GM18499 (cell line): Measurements from ENCODE around the gene PLPP4.

Source experiments
- ATAC-seq: cut with Tn5 transposase; IDR thresholded peaks from one replicate; pipeline ENCODE4 v1.9.1; 2021; ENCODE audit warnings: moderate number of reproducible peaks; ENCODE audit not compliant: insufficient read depth, unreplicated experiment

The PLPP4 gene

DNA sequence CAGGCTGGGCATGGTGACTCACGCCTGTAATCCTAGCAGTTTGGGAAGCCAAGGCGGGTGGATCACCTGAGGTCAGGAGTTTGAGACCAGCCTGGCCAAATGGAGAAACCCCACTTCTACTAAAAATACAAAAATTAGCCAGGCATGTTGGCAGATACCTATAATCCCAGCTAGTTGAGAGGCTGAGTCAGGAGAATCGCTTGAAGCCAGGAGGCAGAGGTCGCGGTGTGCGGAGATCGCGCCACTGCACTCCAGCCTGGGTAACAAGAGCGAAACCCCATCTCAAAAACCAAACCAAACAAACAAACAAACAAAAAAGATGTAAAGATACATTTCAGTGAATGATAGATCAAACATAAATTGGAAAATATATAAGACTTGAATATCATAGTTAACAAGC is 105.9 kb downstream of the PLPP4 start:
- ATAC-seq, result no peak

DNA sequence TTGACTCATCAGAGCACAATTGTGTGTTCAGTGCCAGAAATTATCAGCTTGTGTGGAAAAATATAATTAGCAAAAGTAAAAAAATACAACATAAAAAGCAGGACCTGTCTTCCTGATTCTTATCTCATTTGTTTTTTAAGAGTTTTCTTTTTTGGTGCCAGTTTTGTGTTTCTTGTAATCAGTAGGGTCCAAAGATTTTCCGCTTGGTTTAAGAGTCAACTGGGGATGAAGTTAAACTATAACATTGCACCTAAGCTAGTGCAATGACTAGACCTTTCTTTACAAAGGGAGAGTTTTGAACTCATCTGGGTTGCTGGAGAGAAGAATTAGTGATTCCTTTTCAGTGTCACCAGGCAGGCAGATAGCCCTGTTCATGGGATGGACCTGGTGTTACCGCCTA is 113.4 kb downstream of the PLPP4 start:
- ATAC-seq, result no peak

DNA sequence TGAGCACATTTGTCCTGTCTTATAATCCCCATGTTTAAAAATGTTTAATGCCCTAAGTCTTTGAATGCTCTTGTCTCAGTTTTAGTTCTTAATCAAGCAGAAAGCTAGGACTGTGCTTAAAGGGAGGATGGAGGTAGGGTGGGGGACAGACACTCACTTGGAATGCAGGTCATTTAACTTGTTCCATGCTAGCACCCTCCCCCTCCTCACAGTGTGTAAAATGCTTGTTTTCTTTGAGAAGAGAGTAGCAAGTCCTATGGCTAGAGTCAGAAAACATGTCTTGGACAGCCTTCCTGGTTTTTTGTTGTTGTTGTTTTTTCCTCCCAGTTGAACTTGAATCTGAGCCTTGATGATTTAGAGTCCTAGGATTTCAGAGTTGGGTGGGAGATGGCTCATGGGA is 114.2 kb downstream of the PLPP4 start:
- ATAC-seq, result no peak

DNA sequence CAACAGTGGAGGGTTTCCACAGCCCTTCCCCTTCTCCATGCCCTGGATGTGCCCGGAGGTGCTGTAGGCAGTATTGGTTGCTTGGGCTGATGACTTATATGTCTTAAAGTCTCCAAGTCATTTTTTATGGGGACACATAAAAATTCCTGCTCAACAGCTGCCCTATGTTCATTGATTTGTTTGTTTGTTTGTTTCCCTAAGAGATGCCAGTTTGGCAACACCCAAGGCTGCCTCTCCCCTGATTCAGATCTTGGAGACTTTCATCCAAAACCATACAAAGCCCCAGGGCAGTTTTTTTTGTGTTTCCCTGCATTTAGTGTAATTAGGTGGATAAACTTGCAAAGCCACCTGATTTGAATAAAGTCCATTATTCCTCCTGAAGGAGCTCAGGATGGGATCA is 115.3 kb downstream of the PLPP4 start:
- ATAC-seq, result no peak

DNA sequence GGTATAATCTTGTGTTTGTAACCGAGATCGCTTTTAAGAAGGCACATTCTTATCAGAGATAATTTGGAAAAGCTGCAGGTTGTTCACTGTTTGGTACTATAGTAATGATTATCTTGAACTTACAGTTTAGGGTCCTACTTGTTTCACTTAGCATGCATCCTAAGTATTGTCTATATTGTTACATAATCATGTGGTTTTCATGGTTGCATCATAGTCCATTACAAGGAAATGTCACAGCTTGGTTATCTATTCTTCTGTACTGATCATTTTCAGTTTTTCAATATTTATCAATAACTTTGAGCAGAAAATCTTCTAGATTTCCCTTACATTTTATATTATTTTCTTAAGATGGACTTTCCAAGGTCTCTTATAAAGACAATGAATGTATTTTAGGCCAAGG is 116.3 kb downstream of the PLPP4 start:
- no peak for ATAC-seq

DNA sequence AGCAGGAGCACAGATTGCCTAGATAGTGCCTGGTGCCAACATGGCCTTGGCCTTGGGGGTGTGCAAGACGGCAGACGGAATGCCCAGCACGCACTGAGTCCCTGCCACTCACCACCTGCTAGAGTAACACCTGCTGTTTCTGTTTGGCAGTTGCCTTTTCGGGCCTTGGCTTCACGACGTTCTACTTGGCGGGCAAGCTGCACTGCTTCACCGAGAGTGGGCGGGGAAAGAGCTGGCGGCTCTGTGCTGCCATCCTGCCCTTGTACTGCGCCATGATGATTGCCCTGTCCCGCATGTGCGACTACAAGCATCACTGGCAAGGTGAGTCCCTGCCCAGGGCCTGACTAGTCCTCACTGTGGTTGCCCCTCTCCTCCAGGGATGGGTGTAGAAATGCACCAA is 118.0 kb downstream of the PLPP4 start:
- no peak for ATAC-seq

DNA sequence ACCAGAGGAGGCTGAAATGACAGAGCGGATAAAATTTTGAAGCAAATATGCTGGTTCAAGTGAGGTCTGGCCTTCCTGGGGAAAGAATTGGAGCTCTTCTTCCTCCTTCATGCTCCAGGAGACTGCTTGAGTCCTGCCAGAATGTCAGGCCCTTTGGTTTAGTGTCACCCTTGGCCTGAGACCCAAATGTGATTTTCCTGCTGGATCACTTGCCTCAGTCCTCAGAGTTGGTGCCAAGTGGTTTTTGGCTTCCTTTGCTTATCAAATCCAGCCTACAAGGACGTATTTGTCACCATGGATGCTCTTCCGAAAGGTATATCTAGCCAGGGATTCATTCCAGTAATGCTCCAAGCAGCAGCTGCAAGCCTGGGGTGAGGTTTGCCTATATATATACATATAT is 118.4 kb downstream of the PLPP4 start:
- ATAC-seq, result no peak

DNA sequence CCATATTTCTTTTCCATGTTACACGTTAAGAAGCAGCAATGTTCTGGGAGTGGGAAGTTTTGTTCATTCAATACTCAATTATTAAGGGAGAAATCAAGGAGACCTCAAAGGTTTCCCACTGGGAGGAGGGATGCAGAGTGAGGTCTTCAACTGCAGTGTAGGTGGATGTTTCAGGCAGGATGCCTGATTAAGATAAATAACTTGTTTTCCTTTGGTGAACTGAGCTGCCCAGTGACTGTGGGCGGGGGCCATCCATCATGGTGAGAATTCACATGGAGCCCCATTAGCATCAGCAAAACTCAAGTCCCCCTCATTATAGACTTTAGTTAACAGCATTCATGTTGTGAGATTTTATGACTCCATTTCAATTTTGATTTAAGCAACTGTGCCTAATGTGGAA is 121.1 kb downstream of the PLPP4 start:
- ATAC-seq, result no peak

DNA sequence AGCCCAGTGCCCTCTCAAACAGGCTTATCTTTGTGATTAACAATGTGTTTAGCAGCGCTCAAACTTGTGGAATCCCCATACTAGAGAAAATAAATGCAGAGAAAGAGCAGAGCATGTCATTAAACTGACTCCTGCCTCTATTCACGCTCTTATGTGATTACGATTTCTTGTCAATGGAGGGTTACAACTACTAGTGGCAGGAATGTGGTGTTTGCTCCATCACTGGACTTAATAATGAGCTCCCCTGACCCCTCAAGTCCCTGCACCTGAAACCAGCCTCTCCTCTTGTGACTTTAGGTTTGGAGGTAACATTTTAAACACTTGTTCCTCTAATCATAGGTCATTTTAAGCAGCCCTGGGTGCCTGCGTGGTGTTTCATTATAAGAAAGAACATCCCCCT is 121.9 kb downstream of the PLPP4 start:
- no peak for ATAC-seq

DNA sequence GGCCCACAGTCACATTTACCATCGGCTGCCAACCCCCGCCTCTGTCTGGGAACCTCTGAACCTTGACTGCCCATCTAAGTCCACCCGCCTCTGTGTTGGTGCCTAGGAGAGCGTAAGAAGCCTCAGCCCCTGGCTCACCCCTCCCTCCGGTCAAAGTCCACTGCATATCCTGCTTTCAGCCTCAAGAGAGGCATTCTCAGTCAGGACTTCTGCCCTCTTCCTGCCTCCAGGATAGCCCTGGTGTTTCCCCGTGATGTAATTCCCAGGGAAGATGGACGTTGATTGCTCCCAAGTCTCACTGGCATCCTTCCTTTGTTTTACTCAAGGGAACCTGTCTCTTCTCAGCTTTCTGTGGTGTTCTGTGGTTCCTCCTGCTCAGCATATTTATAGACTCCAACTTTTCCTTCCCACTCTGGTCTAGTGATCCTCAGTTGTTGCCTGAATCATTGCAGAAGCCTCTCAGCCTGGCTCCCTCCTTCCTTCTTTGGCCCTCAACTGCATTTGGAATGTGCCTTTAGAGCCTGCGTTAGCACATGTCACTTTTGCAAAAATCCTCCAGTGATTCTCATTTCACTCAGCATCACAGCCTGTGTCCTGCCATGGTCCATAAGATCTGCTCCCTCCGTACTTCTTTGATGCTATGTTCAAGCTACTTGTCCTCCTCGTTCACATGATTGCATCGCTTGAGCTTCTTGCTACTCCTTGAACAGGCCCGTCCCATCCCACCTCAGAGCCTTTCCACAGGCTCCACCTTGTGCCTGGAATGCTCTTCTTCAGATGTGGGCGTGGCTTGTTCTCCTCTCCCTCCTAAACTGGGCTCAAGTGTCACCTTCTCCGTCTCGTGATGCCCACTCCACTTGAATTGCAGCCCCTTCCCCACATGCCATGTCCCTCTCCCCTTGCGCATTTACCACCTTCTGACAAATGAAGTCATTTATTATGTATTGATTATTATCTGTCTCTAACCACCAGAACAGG is 124.2 kb downstream of the PLPP4 start:
- no peak for ATAC-seq

DNA sequence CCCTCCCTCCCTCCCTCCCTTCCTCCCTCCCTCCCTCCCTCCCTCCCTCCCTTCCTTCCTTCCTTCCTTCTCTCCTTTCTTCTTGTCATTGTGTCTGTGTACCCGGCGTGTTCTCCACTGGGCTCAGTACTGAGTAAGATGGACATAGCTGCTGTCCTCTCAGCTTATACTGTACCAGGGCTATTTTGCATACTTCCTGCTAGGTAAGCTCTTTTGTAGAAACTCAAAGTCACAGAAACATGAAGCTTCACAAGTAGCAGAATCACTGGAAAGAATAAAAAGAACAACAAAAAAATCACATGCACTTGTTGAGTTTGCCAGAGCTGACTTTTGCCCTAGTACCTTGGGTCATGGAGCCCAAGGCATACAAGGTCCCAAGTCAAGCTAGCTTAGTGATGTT is 125.7 kb downstream of the PLPP4 start:
- ATAC-seq, result no peak

DNA sequence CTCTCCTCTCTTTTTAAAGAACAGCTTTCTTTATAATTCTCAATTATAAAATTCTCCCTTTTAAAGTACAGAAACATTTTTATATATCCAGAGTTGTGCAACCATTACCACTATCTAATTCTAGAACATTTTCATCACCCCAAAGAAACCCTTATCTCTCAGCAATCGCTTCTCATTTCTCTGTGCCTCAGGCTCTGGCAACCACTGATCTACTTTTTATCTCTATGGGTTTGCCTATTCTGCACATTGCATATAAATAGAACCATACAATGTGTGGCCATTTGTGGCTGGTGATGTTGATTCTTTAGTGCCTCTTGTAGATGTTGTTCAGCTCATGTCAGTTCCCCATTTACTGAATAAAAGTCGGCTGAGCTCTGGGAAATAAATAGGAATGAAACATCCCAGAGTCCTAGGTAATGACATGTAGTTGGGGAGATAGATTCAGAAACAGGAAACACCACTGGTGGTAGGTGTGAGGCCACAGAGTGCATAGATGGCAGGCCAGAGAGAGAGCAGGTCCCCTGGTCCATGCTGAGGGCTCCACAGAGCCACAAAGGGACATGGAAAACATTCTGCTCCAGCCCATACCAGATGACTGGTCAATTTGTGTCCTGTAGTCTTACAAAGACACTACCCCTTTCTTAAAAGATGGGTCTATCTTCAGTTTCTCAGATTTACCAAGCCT is 126.5 kb downstream of the PLPP4 start:
- no peak for ATAC-seq

DNA sequence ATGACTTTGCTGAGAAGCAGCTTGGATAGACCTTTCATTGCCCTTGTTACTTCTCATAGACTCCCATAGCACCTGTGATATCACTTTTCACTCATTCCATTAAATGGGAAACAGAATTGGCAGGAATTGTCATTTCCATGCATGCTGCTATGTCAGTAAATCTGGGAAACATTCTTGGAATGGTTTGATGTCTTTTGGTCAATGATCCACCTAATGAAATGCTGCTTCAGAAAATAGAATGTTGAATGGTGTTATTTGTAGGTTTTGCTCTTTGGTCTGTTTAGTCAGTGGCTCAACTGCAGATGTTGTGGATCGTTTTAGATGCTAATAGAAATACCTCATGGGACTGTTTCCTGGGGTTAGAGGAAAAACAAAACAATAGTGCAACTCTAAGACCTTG is 127.8 kb downstream of the PLPP4 start:
- ATAC-seq, result no peak

DNA sequence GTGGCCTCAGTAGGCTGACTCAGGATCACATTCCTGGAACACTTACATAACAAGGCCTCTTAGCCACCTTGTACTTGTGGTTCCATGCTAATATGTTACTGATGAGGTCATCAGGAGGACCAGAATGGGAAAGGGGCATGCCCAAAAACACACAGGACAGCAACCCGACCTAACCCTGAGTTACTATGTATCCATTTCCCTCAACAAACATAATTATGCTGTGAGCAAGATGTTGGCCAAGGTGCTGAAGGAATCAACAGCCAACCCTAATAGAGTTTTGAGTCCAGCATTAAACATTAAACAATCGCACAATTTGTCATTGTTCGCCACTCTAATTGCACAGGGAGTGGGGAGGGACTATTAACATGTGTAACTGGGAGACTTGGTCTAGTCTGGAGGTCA is 129.4 kb downstream of the PLPP4 start:
- ATAC-seq, result no peak

DNA sequence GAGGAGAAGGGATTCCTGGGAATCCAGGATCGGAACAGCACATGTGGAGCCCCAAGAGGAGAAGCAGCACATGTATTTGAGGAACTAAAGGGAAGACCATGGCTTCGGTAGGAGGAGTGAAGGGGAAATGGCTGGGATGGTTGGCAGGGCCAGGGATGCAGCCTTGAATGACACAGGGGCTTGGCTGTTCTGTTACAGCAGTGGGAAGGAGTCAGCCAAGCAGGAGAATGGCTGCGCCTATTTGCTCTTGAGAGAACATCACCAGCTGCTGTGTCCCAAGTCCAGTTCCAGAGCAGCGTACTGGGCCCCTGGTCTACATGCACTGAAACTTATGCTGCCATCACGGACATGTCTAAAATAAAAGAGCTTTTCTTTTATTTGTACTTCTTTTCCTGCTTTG is 130.0 kb downstream of the PLPP4 start:
- ATAC-seq, result no peak

DNA sequence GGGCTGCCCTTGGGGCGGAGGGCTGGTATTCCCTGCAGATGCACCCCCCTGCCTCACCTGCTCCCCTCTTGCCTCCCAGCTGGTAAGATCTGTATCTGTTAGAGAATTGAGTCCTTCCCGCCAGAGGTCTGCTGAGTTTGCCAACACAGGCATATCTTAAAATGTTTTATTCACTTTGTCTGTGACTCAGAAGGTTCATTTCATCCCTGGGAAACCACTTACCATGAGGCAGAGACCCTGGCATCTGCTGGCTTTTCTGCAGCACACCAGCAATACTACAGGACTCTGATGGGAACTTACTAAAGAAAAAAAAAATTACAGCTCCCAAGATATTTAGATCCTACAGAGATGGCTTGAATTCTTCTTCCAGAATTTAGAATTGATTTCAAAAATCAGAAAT is 131.3 kb downstream of the PLPP4 start:
- ATAC-seq, result no peak

DNA sequence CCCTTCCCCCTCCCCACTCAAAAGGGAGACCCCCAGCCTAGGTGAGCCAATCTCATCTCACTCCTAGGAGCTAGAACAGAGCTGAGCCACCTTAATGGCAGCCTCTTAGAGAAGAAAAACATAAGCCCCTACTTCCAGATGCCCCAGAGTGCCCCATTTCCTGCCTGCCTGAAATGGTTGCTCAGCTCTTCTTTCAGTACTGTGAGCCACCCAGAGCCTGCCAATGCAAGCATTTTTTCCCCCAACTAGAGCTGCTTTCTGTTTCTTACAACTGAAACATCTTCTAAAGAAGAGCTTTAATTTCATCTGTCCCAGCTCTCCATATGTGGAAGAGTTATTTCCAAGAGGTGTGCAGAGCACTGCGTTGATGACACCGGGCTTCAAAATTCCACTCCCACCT is 136.7 kb downstream of the PLPP4 start:
- no peak for ATAC-seq

DNA sequence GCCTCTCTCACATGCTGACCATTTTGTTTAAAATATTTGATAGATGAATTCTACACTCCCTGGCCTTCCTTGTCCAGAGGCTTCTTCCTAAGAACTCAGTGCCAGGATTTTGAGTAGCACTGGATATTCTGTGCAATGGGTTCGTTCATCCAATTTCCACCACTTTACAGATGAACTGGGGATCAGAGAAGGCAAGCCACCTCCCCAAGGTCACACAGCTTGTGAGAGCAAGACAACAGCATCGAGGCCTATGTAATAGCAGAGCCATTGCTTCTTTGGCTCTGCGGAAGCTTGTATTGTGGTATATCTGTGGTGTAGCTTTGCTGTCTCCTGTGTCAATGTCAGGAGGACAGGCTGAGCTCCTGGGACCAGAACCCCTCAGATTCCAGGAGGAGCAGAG is 140.9 kb downstream of the PLPP4 start:
- no peak for ATAC-seq

DNA sequence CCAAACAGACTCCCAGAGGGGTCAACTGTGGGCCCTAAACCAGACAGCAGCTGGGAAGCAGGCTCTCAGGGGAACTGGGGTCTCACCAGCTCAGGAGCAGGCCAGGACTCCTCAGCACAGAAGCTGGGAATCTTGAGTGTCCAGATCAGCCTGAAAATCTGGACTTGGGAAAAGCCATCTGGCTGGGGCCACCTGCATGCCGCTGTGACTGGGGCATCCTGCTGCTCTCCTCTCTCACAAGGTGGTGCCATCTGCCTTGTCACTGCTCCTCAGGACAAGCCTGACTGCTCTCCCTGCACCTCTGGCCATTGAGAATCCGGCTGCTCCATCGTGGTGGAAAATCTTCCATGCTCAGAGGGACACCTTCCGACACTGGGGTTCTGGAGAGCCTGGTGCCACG is 141.4 kb downstream of the PLPP4 start:
- ATAC-seq, result no peak

DNA sequence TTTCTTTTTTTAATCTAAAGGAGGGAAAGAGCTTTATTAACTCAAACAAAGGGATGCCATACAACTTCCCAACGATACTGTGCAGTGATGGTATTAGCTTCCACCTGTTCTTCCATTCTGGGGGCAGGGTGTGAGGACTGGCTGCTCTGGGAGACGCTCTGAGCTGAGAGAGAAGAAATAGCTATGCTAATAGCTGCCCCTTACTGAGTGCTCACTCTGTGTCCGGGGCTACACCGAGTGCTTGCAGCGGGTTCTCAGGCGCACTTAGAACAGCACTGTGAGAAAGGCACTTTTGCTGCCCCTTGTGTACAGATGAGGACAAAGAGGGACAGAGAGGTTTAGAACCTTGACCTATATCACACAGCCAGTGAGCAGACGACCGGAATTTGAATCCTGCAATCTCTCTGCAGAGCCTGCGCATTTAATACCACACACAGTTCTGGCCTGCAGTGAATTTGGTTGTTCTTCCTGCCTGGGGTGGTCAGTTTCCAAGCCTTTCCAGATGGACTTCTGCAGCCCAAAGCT is 142.2 kb downstream of the PLPP4 start:
- no peak for ATAC-seq

DNA sequence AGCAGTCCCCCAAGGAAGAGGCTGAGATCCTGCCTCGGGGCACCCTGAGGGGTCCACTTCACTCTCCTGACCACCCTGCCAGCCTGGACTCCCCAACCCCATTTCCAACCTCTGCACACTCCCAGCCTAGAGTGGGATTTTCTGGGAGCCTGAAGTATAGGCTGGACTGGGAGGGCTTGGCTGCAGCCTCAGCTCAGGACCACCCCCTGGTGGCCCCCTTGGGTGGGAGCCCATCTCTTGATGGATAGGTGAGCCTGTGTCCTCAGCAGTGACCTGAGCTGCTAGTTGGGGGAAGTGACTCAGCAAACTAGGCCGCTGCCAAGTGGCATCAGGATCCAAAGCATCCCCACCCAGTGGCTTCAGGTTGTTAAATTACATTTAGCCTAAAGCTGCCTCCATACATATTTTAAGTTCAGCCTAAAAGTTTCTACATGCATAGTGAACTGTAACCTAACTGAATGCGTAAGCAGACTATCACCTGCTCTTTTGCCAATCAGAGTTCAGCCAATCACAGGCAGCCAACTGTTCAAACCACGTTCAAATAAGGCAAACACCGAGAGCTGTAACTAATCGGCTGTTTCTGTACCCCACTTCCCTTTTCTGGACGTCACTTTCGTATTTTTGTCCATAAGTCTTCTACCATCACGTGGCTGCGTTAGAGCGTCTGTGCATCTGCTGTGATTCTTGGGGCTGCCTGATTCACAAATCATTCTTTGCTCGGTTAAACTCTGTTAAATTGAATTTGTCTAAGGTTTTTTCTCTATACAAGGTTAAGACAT is 144.0 kb downstream of the PLPP4 start:
- no peak for ATAC-seq
